ENCODE data around the gene C12orf50.
"Not testable (repeated sequence)": the region's sequence is repeated elsewhere in the genome, so short reads cannot be mapped to it uniquely, and the experiment has no call there.

Gene C12orf50, protein sequence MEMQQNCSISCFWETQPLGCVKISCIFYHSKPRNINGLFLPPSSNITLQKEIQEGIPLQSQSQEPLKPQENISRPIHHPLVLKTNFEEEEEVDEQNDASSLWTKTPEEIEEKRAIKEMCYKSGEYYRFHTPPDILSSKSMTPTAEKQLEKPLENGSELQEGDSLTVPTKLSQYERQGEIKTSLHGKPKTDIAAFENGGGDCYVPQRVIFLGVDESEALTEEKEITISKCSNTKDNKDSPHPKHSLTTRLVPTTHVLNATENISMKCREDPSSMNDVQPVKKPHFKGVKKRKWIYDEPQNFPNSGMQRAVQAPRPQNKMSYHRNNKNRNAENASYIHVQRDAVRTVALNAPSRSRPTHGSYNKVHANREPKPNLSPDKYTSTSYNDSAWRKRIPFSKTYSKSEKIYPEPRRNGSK

DNA sequence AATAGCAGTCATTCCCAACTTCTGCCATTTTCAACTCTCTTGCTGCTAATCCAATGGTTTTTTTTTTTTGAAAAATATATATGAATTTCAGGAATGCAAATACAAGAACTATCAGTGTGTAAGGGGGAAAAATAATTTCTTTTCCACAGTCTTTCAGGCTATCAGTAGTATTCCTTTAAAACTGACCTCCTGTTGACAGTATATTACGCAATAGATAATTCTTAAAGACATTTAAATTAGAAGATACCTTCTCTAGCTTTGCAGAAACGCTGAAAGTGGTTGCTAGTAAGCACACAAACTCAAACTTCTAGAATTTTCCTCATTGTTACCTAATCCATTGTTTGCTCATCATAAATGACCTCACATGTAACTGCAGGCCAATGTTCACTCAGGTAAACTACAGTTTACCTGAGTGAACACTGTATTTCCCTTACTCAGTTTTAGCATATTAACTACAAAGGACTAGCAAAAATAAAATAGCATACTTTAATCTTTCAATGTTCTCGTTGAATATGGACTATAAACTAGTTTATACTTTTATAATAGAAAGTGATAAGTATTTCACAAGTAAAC is at the start of gene C12orf50:
C12orf50 (minus strand) TSS at position 309 of the 573 bp plus-strand sequence. CDS start 2,439 bp downstream, outside the sequence.
- DNase-seq = no peak

GRCh38 chr12:88067301-88067700 is 38.1 kb upstream of the C12orf50 start:
- DNase-seq = no peak

GRCh38 chr12:88063375-88063774 is 34.2 kb upstream of the C12orf50 start:
- no peak for DNase-seq

- no peak for DNase-seq
Measured at GRCh38 chr12:88062474-88062873, 33.3 kb upstream of the C12orf50 start.

DNA sequence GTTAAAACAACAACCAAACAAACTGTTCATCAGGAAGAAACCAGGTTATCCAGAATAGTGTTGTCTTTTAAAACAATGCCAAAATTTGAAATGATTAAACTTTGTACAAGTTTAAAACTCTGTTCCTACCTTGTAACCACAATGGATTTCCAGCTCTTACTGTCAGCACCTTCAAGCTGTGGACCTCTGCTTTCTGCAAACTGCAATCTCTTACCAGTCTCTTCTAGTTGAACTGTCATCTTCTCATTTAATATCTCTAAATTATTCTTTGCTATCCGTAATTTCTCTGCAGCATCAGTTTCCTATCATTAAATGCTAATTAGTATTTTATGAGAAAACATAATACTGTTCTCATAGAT is 29.5 kb upstream of the C12orf50 start:
- DNase-seq = no peak

- no peak for DNase-seq
Measured at GRCh38 chr12:88057994-88058718, 29.0 kb upstream of the C12orf50 start.

DNA sequence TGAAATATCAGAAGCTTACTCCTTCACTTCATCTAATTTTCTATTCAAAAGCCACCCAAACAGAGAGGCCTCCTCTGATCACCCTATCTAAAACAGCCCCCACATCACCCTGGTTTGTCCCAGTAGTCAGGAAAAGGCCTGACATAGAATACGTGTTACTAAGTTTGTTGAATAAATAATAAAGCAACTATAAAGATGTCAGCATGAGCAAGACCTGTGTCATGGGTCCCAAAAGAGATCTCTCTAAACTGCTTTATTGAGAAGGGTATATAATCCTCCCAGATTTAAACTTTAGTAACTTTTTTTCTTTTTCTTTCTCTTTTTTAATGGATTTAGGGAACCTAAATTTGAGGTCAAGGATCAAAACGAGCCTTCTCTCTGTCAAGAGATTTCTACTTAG is 27.4 kb upstream of the C12orf50 start:
- no peak for DNase-seq

DNA sequence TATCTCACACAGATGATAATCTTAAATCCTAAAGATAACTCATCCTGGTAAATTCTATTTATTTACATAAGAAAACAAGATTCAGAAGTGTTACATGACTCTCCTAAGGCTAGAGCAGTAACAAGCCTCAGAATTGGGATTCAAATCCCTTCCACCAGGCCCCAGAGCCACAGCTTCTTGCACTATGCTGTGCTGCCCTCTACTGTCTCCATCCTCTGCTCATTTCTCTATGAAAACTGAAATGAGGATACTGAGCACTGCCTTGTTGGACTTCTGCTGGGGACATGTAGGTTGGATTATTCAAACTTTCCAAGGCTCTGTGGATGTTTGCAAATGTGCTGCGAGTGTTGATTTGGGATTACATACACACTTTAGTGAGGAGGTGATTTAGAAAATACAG is 23.5 kb upstream of the C12orf50 start:
- DNase-seq = peak; percentile 14

DNA sequence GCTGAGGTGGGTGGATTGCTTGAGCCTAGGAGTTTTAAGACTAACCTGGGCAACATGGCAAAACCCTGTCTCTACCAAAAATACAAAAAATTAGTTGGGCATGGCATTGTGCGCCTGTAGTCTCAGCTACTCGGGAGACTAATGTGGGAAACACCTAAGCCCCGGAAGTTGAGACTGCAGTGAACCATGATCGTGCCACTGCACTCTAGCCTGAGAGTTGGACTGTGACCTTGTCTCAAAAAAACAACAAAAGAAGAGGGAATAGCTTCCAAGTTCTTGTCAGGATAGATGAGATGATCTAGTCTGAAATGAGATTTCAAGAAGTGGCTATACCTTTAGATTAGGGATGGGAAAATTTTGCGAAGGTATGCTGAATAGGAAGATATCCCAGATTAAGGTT is 14.8 kb upstream of the C12orf50 start:
- no peak for DNase-seq

DNA sequence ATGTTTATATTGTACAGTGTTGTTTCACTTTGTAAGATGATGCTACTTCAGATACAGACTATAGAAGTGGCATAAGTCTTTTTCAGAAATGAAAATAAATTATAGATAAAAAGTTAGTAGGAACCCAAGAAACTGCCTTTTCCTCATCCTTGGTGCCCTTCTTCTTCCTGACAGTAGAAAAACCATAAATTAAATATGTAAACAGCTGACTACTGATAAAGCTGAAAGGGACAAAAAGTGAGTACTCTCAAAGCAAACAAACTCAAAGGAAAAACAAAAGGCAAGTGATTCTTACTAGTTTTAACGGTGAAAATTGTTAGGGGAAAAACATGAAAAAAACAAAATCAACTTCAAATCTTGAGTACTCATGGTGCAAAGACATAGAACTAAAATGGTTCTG is 8.6 kb upstream of the C12orf50 start:
- no peak for DNase-seq

DNA sequence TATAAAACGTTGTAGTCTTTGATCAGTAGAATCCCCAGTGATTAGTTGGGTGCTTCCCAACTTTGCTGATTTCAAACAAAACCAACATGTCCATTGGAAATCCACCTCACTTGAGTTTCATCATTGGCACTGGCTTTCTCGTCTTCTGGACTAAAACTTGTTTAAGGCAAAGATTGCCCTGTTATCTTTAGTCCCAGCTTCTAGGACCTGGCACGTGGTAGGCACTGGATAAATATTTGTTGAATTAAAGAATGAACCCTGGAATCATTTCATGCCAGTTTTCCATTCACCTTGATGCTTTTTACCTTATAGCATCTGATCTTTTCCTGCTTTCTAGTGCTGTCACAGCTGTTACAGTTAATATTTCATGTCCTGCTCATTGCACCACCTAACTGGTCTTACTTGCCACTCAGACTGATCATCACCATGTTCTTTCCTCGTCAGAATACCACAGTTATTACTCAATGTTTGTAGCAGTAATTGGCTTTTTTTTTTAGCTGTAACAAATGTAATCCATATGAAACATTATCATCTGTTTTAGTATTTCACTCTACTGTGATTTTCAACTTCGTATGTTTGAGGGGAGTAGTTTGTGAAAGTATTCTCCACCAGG is 7.3 kb upstream of the C12orf50 start:
- DNase-seq = no peak

- DNase-seq = no peak
Measured at GRCh38 chr12:88035907-88036289, 6.7 kb upstream of the C12orf50 start.

GRCh38 chr12:88035271-88035906 is 6.2 kb upstream of the C12orf50 start:
- peak; percentile 93 for DNase-seq

- not testable (repeated sequence) for DNase-seq
Measured at GRCh38 chr12:88031161-88031560, 2.0 kb upstream of the C12orf50 start.

- no peak for DNase-seq
Measured at GRCh38 chr12:88026196-88026595, 3.0 kb downstream of the C12orf50 start.

DNA sequence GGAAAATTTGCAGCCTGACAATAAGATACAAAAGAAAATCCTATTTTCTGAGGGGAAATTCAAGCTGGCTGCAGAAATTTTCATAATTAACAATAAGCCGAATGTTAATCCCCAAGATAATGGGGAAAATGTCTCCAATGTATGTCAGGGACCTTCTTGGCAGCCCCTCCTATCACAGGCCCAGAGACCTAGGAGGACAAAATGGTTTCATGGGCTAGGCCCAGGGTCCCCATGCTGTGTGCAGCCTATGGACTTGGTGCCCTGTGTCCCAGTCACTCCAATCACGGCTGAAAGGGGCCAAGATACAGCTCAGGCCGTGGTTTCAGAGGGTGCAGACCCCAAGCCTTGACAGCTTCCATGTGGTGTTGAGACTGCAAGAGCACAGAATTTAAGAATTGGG is 11.2 kb downstream of the C12orf50 start:
- no peak for DNase-seq

GRCh38 chr12:88015825-88016224 is 13.4 kb downstream of the C12orf50 start:
- no peak for DNase-seq

DNA sequence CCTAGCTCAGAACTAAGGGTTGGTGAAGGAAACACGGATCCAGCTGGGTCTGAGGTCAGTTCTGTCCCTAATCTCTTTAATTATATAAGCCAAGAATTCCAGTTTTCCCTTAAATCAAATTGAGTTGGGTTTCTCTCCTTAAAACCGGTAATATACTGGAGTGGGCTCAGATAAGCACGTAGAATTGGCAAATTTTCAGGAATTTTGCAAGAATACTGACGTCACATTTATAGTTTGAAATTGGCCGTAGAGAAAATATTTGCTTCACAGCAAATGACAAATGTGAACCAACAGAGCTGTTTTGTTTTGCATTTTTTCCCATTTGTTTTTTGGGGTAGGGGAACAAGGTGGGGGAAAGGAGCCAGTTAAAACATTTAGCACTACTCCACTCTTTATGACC is 17.4 kb downstream of the C12orf50 start:
- DNase-seq = no peak

- no peak for DNase-seq
Measured at GRCh38 chr12:88006351-88006750, 22.9 kb downstream of the C12orf50 start.

GRCh38 chr12:88001327-88001726 is 27.9 kb downstream of the C12orf50 start:
- DNase-seq = no peak

DNA sequence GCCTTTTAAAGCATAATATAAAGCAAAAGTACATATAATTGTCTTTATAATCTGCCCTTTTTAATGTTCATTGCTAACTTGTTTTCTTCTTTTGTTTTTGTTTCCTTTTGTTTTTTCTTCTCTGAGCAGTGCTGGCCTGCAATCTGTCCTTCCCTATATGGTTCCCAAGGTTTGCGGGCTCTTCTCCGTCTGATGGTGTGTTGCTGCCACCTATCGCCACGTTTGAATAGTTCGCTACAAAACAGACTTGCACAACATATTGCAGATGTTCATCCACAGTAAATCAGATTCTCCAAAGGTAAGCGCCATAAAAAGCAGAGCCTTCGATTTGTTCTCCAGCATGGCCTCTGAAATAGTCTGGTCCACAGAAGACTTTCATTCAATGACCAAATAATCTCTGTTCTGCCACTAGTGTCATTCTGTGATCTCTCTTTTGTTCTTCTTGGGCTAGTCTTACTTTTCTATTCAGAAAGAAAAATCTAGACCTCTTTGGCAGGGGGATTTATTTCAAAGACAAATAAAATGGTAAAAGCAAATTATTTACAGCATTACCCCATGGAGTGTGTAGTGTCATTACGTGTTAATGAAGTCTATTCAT is 33.5 kb downstream of the C12orf50 start:
- DNase-seq = peak; percentile 73

- DNase-seq = no peak
Measured at GRCh38 chr12:87991483-87991882, 37.7 kb downstream of the C12orf50 start.

DNA sequence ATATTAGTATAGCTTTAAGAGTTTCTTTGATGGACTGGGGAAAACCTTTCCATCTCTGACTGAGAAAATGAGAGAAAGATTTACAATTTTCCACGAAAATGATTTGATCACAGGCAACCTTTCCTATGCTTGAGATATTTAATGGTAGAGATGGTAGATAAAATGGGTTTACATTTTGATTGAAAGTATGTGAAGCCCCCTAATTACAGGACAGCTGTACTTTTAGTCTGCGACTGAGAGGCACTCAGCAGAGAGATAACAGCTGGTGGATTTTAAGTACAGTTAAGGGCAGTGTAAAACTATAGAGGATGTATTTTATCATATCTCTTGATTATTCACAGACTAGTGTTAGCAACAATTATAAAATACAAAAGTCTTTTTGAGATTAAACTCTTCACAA is 40.7 kb downstream of the C12orf50 start:
- no peak for DNase-seq

All from NCI-H774 (cell line).